ENCODE data around the gene FABP1.

GRCh38 chr2:88147145-88147544, 19.3 kb upstream of the FABP1 start:
- TF ChIP-seq CTCF (IDR thresholded peaks at IDR 0.05 in 8 of 11, conservative IDR thresholded peaks at IDR 0.05 in 3 of 11) (no peak), POLR2A (IDR thresholded peaks at IDR 0.05) (no peak), POLR2AphosphoS5 (IDR thresholded peaks at IDR 0.05) (no peak)

Measured in spleen (tissue), 7 donors.